ENCODE measurements around the gene DBNDD2. TPM values are rescaled to one million over a fixed set of nuclear protein-coding genes. Genes with fewer than 3 reads are reported as not detected.

The DBNDD2 gene
- polyA plus RNA-seq (ENCODE audit: insufficient read length in 4 of 4): 10 to 100 TPM; 21.9 to 26.2 (median 24.5) TPM

- no peak for DNase-seq (ENCODE audit: low read depth in 4 of 4, low spot score in 2 of 4)
These were observed at the start of gene DBNDD2 for GRCh38 chr20:45407783-45408645. Gene DBNDD2 (plus strand): TSS chr20:45408289. CDS start chr20:45408468, 179 bp downstream.

DNA sequence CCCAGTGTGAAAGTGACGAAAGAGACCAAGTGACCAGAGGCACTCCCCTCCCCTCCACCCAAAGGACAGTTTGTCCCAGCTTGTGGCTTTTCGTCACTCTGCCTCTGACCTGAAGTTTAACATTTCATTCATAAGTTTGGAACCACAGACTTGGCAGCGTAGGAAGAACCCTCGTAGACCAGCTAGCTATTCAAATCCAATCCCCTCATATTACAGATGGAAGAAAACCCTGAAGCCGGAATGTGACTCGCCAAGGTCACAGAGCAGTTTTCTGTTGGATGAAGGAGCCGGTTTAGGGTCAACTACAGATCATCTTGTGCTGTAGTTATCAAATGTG, 49.1 kb upstream of the DBNDD2 start:
- no peak for DNase-seq (ENCODE audit: low read depth in 4 of 4, low spot score in 2 of 4)

GRCh38 chr20:45359406-45360148, 48.5 kb upstream of the DBNDD2 start:
- DNase-seq (ENCODE audit: low read depth in 4 of 4, low spot score in 2 of 4): no peak

- DNase-seq (ENCODE audit: low read depth in 4 of 4, low spot score in 2 of 4): no peak
These were observed 46.3 kb upstream of the DBNDD2 start for GRCh38 chr20:45361793-45362192.

DNA sequence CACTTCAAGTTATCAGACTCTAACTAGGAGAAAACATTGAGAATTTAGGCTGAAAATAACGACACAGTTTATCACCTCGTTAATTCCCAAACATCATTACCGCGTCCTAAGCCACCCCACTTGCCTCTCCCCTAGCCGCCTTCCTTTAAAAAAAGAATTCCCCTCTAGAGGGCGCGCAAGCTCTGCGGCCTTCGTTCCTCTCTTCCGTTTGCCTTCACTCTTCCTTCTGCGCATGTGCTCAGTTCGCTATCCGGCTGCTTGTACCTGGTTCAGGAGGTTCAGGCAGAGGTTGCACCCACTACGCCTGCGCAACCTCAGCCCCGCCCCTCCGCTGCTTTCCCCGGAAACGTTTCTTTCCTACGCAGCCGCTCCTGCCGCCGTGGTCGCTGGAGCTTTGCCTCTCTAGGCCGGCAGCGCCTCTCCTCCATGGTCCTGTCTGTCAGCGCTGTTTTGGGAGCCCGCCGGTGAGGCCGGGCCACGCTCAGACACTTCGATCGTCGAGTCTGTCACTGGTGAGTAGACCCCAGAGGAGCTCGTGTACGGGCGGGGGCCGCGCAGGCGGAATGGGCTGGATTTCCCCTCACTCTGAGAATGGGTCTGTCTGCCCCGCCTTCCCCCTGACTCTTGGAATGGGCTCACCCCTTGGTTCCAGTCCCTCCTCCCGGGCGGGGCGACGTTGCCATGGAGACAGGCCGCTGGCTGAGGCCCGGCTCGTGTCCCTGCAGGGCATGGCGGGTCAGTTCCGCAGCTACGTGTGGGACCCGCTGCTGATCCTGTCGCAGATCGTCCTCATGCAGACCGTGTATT, 45.1 kb upstream of the DBNDD2 start, which contains the start of gene SYS1:
Gene SYS1, plus strand, starts transcription at position 353 of the 807 bp plus-strand sequence. Its CDS starts 376 bp downstream, at position 729.
- DNase-seq (ENCODE audit: low read depth in 4 of 4, low spot score in 2 of 4): peak; percentile 97 to 99 (median 99)

DNA sequence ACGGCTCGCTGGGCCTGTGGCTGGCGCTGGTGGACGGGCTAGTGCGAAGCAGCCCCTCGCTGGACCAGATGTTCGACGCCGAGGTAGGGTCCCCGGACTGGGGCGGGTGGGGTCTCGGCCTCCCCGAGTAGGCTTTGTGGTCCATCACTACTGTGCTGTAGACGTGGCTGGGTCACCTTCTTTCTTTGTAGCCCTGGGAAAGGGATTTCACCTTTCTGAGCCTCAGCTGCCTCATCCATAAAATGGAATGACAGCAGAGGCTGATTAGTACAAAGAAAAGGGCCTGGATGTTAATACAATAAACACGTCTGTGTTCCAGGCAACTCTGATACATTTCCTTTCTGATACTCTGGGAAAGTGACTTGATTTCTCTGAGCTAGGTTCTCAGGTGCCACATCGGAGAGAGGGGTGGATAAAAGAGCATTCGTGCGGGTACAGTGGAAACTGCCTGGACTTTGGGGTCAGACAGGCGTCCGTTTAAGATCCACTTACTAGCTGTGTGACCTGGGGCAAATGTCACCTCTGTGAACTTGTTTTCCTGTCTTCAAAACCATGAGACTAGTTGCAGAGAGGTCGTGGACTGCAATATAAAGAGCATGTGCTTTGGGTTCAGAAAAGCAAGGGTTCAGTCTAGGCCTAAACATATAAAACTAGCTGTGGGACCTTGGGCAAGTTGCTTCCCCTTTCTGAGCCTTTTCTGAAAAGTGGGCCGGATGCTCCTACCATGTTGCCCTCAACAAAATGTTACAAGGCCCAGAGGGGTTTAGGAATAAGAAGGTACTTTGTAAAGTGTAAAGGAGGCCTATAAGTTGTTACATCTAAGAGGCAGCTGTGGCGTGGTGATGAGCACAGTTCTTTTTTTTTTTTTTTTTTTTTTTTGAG, 44.2 kb upstream of the DBNDD2 start:
- no peak for DNase-seq (ENCODE audit: low read depth in 4 of 4, low spot score in 2 of 4)

DNA sequence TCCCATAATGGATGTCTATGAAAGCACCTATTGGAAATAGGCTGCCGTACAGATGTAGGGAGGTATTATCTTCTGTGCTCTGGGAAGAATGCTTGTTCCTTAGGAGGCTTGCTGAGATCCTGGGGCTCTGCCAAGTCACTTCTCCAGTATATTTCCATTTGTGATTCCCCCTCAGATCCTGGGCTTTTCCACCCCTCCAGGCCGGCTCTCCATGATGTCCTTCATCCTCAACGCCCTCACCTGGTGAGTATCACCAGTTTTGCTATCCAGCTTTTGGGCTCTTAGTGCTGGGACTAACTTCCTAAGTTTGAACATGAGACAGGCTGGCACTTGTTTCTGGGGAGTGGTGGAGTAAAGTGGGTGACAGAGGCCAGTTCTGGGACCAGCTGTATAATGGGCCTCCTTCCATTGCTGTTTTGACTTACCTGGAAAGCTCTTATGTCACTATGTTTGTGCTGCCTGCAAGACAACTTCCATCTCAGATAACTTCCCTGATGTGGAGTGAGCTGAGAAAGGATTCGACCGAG, 42.6 kb upstream of the DBNDD2 start:
- DNase-seq (ENCODE audit: low read depth in 4 of 4, low spot score in 2 of 4): no peak

GRCh38 chr20:45366192-45366591, 41.9 kb upstream of the DBNDD2 start:
- no peak for DNase-seq (ENCODE audit: low read depth in 4 of 4, low spot score in 2 of 4)

- no peak for DNase-seq (ENCODE audit: low read depth in 4 of 4, low spot score in 2 of 4)
These were observed 41.5 kb upstream of the DBNDD2 start for GRCh38 chr20:45366631-45367030.

DNA sequence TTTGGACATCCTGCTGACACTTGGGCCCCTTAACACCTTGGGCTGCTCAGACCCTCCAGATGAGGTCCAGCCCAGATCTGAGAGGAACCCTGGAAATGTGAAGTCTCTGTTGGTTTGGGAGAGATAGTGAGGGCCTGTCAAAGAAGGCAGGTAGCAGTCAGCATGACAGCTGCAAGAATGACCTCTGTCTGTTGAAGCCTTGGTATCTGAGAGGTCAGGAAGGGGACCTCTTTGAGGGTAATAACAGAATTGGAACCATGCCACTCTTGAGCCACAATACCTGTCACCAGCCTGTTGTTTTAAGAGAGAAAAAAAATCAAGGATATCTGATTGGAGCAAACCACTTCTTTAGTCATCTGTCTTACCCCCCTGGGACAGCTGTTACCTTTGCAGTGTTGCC, 41.0 kb upstream of the DBNDD2 start:
- DNase-seq (ENCODE audit: low read depth in 4 of 4, low spot score in 2 of 4): no peak

GRCh38 chr20:45368221-45368980, 39.7 kb upstream of the DBNDD2 start:
- no peak for DNase-seq (ENCODE audit: low read depth in 4 of 4, low spot score in 2 of 4)

DNA sequence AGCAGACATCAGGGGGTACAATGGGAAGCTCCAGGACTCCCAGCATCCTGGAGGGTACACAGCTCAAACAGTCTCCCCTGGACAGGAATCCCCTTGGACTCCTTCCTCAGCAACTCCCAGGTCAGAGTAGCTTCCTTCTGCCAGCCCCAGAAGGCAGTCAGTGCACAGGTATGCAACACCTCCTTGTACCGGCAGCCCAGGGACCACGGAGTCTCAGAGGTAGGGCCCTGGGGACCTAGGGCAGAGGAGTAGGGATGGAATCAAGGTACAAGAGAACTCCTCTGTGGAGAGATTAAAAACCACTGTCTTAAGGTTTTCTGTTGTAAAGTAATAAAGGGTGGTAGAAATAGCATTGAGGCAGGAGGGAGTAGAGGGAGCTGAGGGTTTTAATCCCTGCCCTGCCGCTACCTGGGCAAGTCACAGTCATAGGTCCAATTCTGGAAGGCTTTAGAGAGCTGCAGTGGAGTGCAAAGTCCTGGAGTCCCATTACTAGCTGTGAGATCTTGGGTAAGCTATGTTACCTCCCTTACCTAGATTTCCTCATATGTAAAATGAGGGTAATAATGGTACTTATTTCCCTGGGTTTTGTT, 37.4 kb upstream of the DBNDD2 start:
- no peak for DNase-seq (ENCODE audit: low read depth in 4 of 4, low spot score in 2 of 4)

DNA sequence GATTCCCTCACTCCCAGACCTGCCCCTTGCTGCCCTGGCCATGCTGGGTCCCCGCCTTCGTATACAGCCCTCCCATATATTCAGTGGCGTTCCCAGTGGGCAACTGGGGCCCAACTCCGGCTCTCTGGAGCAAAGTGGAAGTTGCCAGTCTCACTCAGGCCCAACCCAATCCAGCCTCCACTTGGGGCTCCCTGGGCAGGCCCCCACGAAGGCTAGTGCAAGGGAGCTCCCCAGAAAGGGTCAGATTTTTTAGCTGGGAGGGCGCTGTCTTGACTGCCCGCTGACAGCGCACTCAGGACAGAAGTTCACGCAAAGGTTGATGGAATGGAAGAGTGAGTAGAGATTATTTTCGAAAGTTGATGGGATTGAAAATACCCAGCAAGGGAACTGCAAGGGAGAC, 35.8 kb upstream of the DBNDD2 start:
- no peak for DNase-seq (ENCODE audit: low read depth in 4 of 4, low spot score in 2 of 4)

- DNase-seq (ENCODE audit: low read depth in 4 of 4, low spot score in 2 of 4): no peak
These were observed 35.3 kb upstream of the DBNDD2 start for GRCh38 chr20:45372646-45373352.

DNA sequence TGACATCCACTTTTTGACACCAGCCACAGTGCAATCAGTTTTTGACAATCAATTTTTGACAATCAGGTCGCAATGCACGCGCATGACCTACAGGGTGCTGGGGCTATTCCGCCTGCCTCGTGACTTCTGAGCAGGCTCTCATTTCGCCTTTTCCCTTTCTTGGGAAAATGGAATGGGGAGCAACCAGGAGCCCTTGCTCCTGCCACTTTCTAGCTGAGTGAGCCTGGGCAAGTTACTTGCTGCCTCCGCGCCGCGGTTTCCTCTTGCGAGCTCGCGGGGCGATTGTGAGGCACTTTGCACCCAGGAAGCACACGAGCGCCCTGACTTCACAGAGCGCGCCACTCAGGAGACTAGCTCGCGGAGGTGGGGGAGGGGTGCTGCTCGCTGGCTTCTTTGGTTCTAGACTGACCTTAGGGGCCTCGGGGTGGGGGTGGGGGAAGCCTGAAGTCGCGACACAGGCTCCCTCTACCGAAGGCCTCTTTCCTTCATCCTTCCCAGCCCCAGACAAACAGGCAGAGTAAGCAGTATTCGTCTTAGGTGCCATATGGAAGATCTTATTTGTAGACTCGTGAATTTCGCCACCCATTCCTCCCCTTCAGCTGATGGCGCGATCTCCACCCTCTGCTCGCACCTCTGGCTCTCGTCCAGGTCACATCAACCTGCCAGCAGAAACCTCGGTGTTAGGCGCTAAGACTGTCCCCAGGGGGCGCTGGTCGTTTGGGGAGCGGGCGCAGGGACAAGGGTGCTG, 34.6 kb upstream of the DBNDD2 start:
- DNase-seq (ENCODE audit: low read depth in 4 of 4, low spot score in 2 of 4): peak in 2 of 4 donors; percentile 64 to 76

- no peak for DNase-seq (ENCODE audit: low read depth in 4 of 4, low spot score in 2 of 4)
These were observed 34.0 kb upstream of the DBNDD2 start for GRCh38 chr20:45374101-45374467.

DNA sequence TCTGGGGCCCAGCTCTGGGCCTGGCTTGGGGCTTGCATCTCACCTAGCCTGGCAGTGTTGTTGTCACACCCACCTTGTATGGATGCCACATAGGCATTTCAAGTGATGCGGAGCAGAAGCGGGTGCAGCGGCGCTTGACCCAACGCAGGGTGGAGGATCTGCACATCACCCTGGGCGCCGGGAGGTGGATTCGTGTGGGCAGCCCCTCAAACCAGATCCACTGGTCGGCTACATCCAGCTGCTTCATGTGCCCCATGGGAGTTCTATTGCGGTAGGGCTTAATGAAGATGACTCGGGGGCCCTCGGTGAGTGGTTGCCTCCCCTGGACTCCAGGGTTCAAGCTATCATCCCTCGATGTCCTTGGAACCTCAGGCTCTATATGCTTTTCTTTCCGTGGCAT, 33.1 kb upstream of the DBNDD2 start:
- DNase-seq (ENCODE audit: low read depth in 4 of 4, low spot score in 2 of 4): no peak

Data from left renal cortex interstitium (tissue), 4 donors.